IMR-90 (cell line): ENCODE measurements around the gene POU4F1. TPM values are rescaled to one million over a fixed set of nuclear protein-coding genes. Genes with fewer than 3 reads are reported as not detected.

Experiments
- ATAC-seq: fragments of 200-7000 bp; cut with Tn5 transposase; 2 replicates; pipeline ENCODE4 v1.9.1; 2020; ENCODE audit warnings: low read depth, mild to moderate bottlenecking, moderate library complexity
- BruUV-seq: library from RNA; stranded (reverse); fragments of 400-500 nt; replicated peaks from 2 replicates; lab custom pipeline; 2021; lab: Mats Ljungman, UMichigan
- CTCF ChIA-PET: fragments of 300-600 bp; formaldehyde crosslinking; extraction: SDS; loops from one replicate; lab custom pipeline; 2021; ENCODE audit warnings: antibody characterized with exemption; lab: Yijun Ruan, JAX
- POLR2A ChIA-PET: fragments of 300-600 bp; sonication (Branson Sonifier 250); formaldehyde crosslinking; loops from one replicate; lab custom pipeline; 2022; ENCODE audit warnings: antibody characterized with exemption; ENCODE audit not compliant: unreplicated experiment; lab: Charles Lee
- DNase-seq: peaks from one replicate; pipeline ENCODE4 v3.0.0; 2013
- H2AFZ ChIP-seq: replicated peaks from 2 replicates; pipeline ENCODE3; 2013; ENCODE audit warnings: low read length, mild to moderate bottlenecking; ENCODE audit not compliant: poor library complexity
- H2AK5ac ChIP-seq: 2 replicates; pipeline ENCODE4 v1.6.1; 2013; ENCODE audit warnings: low read depth, low read length, inconsistent platforms
- H2AK9ac ChIP-seq: replicated peaks from 2 replicates; pipeline ENCODE3; 2013; ENCODE audit warnings: mild to moderate bottlenecking, low read depth, low read length, moderate library complexity; ENCODE audit not compliant: poor library complexity
- H2BK120ac ChIP-seq: 2 replicates; pipeline ENCODE4 v1.6.1; 2013; ENCODE audit warnings: low read depth, low read length, inconsistent platforms
- H2BK15ac ChIP-seq: 3 replicates; pipeline ENCODE4 v1.6.1; 2013; ENCODE audit warnings: low read depth, low read length, inconsistent platforms
- H2BK20ac ChIP-seq: 2 replicates; pipeline ENCODE4 v1.6.1; 2013; ENCODE audit warnings: low read depth, mild to moderate bottlenecking, inconsistent platforms, low read length, moderate library complexity
- H2BK5ac ChIP-seq: 2 replicates; pipeline ENCODE4 v1.6.1; 2013; ENCODE audit warnings: mild to moderate bottlenecking, low read depth, low read length, inconsistent platforms; ENCODE audit not compliant: poor library complexity, severe bottlenecking
- H3K14ac ChIP-seq: replicated peaks from 2 replicates; pipeline ENCODE4 v1.6.1; 2013; ENCODE audit warnings: low read depth, low read length, inconsistent platforms
- H3K18ac ChIP-seq: 2 replicates; pipeline ENCODE4 v1.6.1; 2013; ENCODE audit warnings: low read depth, low read length, control low read depth
- H3K23ac ChIP-seq: 2 replicates; pipeline ENCODE4 v1.6.1; 2013; ENCODE audit warnings: low read depth, low read length, inconsistent platforms
- H3K27ac ChIP-seq: 2 replicates; pipeline ENCODE4 v1.5.1; 2013; ENCODE audit warnings: mild to moderate bottlenecking, control low read depth, low read length; ENCODE audit not compliant: insufficient read depth
- H3K27me3 ChIP-seq: 2 replicates; pipeline ENCODE4 v1.6.1; 2013; ENCODE audit warnings: low read length; ENCODE audit not compliant: control insufficient read depth, insufficient read depth
- H3K36me3 ChIP-seq: 2 replicates; pipeline ENCODE4 v1.6.1; 2013; ENCODE audit warnings: low read length, mixed read lengths; ENCODE audit not compliant: control insufficient read depth, insufficient read depth
- H3K4ac ChIP-seq: 2 replicates; pipeline ENCODE4 v1.6.1; 2013; ENCODE audit warnings: low read depth, low read length, inconsistent platforms
- H3K4me1 ChIP-seq: 2 replicates; pipeline ENCODE4 v1.6.1; 2013; ENCODE audit warnings: low read length, mixed read lengths; ENCODE audit not compliant: control insufficient read depth, insufficient read depth
- H3K4me2 ChIP-seq: 2 replicates; pipeline ENCODE4 v1.6.1; 2013; ENCODE audit warnings: low read depth, mild to moderate bottlenecking, control low read depth, low read length, moderate library complexity
- H3K4me3 ChIP-seq: 2 replicates; pipeline ENCODE4 v1.5.1; 2013; ENCODE audit warnings: low read depth, mild to moderate bottlenecking, control low read depth, low read length, moderate library complexity; ENCODE audit not compliant: insufficient read depth
- H3K56ac ChIP-seq: 2 replicates; pipeline ENCODE4 v1.6.1; 2013; ENCODE audit warnings: low read length, inconsistent platforms; ENCODE audit not compliant: insufficient read depth; ENCODE audit errors: extremely low read depth
- H3K79me1 ChIP-seq, 2 experiments: 2 replicates each; pipeline ENCODE4 v1.6.1; 2013; ENCODE audit warnings: low read length in 2 of 2, inconsistent platforms in 1 of 2, low read depth in 1 of 2
- H3K9ac ChIP-seq: 2 replicates; pipeline ENCODE4 v1.6.1; 2013; ENCODE audit warnings: low read depth, low read length, control low read depth
- H3K9me1 ChIP-seq: 2 replicates; pipeline ENCODE4 v1.6.1; 2013; ENCODE audit warnings: low read length, inconsistent platforms; ENCODE audit not compliant: insufficient read depth
- H3K9me3 ChIP-seq: 2 replicates; pipeline ENCODE4 v1.6.1; 2013; ENCODE audit warnings: low read length; ENCODE audit not compliant: control insufficient read depth, insufficient read depth
- H4K20me1 ChIP-seq: 2 replicates; pipeline ENCODE4 v1.6.1; 2013; ENCODE audit warnings: low read length, inconsistent platforms; ENCODE audit not compliant: insufficient read depth
- H4K5ac ChIP-seq: 2 replicates; pipeline ENCODE4 v1.6.1; 2013; ENCODE audit warnings: mild to moderate bottlenecking, low read depth, low read length, control low read depth
- H4K8ac ChIP-seq, 2 experiments: 2 replicates each; pipeline ENCODE4 v1.6.1; 2013; ENCODE audit warnings: low read depth in 2 of 2, low read length in 2 of 2, control low read depth in 1 of 2, inconsistent platforms in 1 of 2
- H4K91ac ChIP-seq: 2 replicates; pipeline ENCODE4 v1.6.1; 2013; ENCODE audit warnings: low read depth, low read length, inconsistent platforms; ENCODE audit not compliant: insufficient read depth
- CHD1 ChIP-seq: IDR thresholded peaks from 2 replicates; pipeline ENCODE4 v1.6.1; 2012; ENCODE audit warnings: low read depth, low read length, improper control_type of control experiment
- FOS ChIP-seq: fragments of 150-350 bp; IDR thresholded peaks from 2 replicates; pipeline ENCODE4 v1.6.1; 2016; ENCODE audit warnings: low read depth, low read length
- MAFK ChIP-seq: IDR thresholded peaks from 2 replicates; pipeline ENCODE4 v1.6.1; 2012; ENCODE audit warnings: low read depth, low read length, improper control_type of control experiment
- MAZ ChIP-seq: IDR thresholded peaks from 2 replicates; pipeline ENCODE4 v1.6.1; 2012; ENCODE audit warnings: low read depth, mild to moderate bottlenecking, low read length, improper control_type of control experiment, moderate library complexity, borderline replicate concordance
- MXI1 ChIP-seq: IDR thresholded peaks from 2 replicates; pipeline ENCODE4 v1.6.1; 2012; ENCODE audit warnings: low read depth, mild to moderate bottlenecking, low read length, moderate library complexity, borderline replicate concordance
- NFE2L2 ChIP-seq: fragments of 150-350 bp; IDR thresholded peaks from 2 replicates; pipeline ENCODE4 v1.6.1; 2016; ENCODE audit warnings: low read depth, mild to moderate bottlenecking, low read length
- SMC3 ChIP-seq: fragments of 150-350 bp; IDR thresholded peaks from 2 replicates; pipeline ENCODE4 v1.6.1; 2016; ENCODE audit warnings: low read depth, mild to moderate bottlenecking, antibody characterized with exemption, low read length, moderate library complexity
- WGBS, 2 experiments: methylation state at CpG; one replicate each; pipeline versions ENCODE4 v1.1.5 to v1.1.7; 2013; ENCODE audit warnings: missing lambda C conversion rate in 2 of 2; ENCODE audit not compliant: insufficient read length in 1 of 2; ENCODE audit errors: extremely low coverage in 2 of 2; 5-methylcytosine and 5-hydroxymethylcytosine counted together
- dilution Hi-C: fragments of 300-500 bp; cut with HindIII; formaldehyde crosslinking; loops from one replicate; pipeline ENCODE4 v1.14.3; 2018; ENCODE audit warnings: low sequenced_read_pairs; ENCODE audit not compliant: unreplicated experiment
- in situ Hi-C: fragments of 300-500 bp; cut with MboI; formaldehyde crosslinking; loops from 3 replicates; pipeline ENCODE4 v1.14.3; 2019; ENCODE audit warnings: low sequenced_read_pairs, inconsistent platforms, mixed read lengths
- intact Hi-C: fragments of 100-400 bp; cut with micrococcal nuclease; formaldehyde crosslinking; loops from 2 replicates; pipeline ENCODE4 v1.10.0; 2022
- polyA plus RNA-seq, 3 experiments: library from polyadenylated mRNA; depleted of rRNA; stranded (reverse); fragments of >200 nt; gene quantifications; 2 replicates each; pipeline ENCODE4 v1.2.3, GENCODE V29; 2012; ENCODE audit warnings: low replicate concordance in 1 of 3
- total RNA-seq: library from RNA; depleted of rRNA; stranded (reverse); fragments of >200 nt; gene quantifications from 2 replicates; pipeline ENCODE4 v1.2.3, GENCODE V29; 2012
- TF ChIP-seq, protein P1 (sequence below): fragments of 150-350 bp; IDR thresholded peaks from 2 replicates; pipeline ENCODE4 v1.6.1; 2016; ENCODE audit warnings: low read depth, mild to moderate bottlenecking, low read length, moderate library complexity, borderline replicate concordance
- TF ChIP-seq, protein P2 (sequence below): fragments of 150-350 bp; IDR thresholded peaks from 2 replicates; pipeline ENCODE4 v1.6.1; 2017; ENCODE audit warnings: mild to moderate bottlenecking, antibody characterized with exemption, low read length, low read depth

POU4F1 gene
- total and polyA plus RNA-seq, 2 of the 4 experiments (the other 2 are of a cell fraction) = 0.02 TPM; not detected in 1

- Histone ChIP-seq H3K14ac (no peak overlapping the region), H3K4me2 (peak overlapping the region; percentile 87), H4K8ac (no peak overlapping the region), H2AK9ac (no peak overlapping the region), H2BK20ac (no peak overlapping the region), H3K4ac (no peak overlapping the region), H3K9me1 (no peaks in the 10 kb centered on the region), H4K91ac (no peak overlapping the region), H3K9me3 (peaks cover 10% of the 10 kb centered on the region; the same call in 1 of the 2 replicates), H2BK15ac (no peak overlapping the region), H2AFZ (peak overlapping the region; percentile 78), H3K27me3 (peaks cover 71% of the 10 kb centered on the region), H3K18ac (no peak overlapping the region), H3K79me1 (no peaks in the 10 kb centered on the region), H3K36me3 (no peaks in the 10 kb centered on the region), H3K27ac (no peak overlapping the region), H4K5ac (no peak overlapping the region), H2AK5ac (no peak overlapping the region), H3K56ac (no peak overlapping the region), H3K4me1 (peaks cover 3% of the 10 kb centered on the region; the same call in 1 of the 2 replicates), H4K20me1 (no peaks in the 10 kb centered on the region), H3K23ac (no peak overlapping the region), H3K9ac (no peak overlapping the region), H3K4me3 (peak overlapping the region; percentile 42), H2BK5ac (no peak overlapping the region), H2BK120ac (no peak overlapping the region)
- POLR2A ChIA-PET = interaction anchor here (0.5 kb wide), 1 partner anchor 163 kb away, joined by 3 read pairs; no protein-coding TSS in a partner anchor
- WGBS, 2 experiments = 0% methylated on average over 10 of the region's 54 CpGs; no CpG with 5 or more reads in 1 of the 2 experiments
- intact Hi-C loops = no loop called here
- TF ChIP-seq MAFK (no peak), SMC3 (no peak), CHD1 (no peak), MXI1 (no peak), NFE2L2 (no peak), FOS (no peak), MAZ (no peak)
- TF ChIP-seq, protein P1, sequence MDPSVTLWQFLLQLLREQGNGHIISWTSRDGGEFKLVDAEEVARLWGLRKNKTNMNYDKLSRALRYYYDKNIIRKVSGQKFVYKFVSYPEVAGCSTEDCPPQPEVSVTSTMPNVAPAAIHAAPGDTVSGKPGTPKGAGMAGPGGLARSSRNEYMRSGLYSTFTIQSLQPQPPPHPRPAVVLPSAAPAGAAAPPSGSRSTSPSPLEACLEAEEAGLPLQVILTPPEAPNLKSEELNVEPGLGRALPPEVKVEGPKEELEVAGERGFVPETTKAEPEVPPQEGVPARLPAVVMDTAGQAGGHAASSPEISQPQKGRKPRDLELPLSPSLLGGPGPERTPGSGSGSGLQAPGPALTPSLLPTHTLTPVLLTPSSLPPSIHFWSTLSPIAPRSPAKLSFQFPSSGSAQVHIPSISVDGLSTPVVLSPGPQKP = no peak
- TF ChIP-seq, protein P2, sequence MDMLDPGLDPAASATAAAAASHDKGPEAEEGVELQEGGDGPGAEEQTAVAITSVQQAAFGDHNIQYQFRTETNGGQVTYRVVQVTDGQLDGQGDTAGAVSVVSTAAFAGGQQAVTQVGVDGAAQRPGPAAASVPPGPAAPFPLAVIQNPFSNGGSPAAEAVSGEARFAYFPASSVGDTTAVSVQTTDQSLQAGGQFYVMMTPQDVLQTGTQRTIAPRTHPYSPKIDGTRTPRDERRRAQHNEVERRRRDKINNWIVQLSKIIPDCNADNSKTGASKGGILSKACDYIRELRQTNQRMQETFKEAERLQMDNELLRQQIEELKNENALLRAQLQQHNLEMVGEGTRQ = no peak
- CTCF ChIA-PET = no interaction called here
- DNase-seq (no peak), ATAC-seq (peak; percentile 30; the same call in 1 of the 2 replicates)
- in situ Hi-C loops = no loop called here
- dilution Hi-C loops = no loop called here
- no TSS peak for BruUV-seq
Measured at GRCh38 chr13:78608688-78609463, 5.5 kb upstream of the POU4F1 start.
